Stimulated activated CD8-positive, alpha-beta memory T cell treated with anti-CD3 and anti-CD28 coated beads, Interleukin-7, amount 100 ng/mL, for 1 hour (primary cell): ENCODE measurements around the gene C17orf67.

Source experiments
- DNase-seq, 2 donors: peaks; one replicate each; pipeline ENCODE4 v3.0.0-alpha.2; 2020; ENCODE audit warnings: low read depth in 2 of 2

The C17orf67 gene

DNA sequence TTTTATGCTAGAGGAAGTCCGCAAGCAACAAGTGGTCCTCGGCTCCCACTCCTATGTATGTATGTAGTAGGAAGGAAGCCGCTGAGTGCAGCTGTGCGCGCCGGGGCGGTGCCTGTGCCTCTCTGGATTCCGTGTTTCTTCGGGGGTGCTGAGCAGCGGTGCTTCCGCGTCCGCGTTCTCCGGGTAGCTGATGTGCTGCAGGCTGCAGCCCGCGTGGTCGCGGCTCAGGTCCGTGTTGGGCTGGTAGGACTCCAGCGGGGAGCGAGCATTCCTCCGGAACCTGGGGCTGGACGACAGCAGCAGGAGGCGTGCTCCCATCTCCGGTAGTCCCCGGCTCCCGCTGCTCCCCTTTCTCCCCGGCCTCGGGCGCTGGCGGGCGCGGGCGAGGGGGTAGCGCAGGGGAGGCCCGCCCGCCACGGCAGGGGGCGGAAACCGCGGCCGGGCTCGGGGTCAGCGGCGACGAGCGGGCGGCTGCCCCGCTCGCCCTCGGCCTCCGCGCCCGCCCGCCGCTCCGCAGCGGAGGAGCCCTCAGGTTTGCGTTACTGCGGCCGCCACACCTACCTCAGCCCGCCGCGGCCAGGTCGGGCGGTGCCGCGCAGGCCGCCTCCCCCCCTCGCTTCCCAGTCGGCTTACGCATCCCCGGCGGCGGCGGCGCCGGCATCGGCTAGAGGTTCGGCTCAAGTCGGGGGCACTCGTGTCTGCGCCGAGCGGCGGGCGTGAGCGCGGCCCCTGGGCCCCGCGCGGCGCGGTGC lies 487 bp downstream of the C17orf67 start:
- peak; percentile 40 to 45 for DNase-seq

- no peak for DNase-seq
Measured at GRCh38 chr17:56832446-56832845, 1.3 kb downstream of the C17orf67 start.

DNA sequence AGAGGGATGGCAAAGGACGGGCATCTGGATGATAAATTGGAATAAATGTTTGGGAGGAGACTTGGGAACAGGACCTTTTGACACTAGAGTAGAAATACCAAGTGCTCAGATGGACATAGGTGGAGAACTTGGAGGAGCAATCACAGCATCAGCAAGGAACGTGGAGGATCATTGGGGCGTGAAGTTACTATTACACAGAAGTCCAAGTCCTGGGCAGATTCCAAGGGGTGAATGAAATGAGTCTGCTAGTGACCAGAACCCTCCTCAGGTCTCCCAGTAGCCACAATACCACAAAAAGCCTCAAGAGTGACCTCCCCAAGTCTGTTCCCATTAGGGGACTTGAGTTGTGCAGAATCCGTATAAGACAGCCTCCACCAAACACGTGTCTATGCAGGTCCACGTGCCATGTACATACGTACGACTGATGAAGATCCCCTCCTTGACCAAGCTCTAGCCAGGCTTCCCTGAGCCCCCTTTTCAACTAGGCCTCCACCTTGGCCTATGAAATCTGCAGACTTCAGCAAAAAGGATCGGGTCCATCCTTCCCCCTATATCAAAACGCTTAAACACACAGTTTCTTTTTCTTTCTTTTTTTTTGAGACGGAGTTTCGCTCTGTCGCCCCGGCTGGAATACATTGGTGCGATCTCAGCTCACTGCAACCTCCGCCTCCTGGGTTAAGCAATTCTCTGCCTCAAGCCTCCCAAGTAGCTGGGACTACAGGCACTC lies 2.2 kb downstream of the C17orf67 start:
- no peak for DNase-seq

- DNase-seq = no peak
Measured at GRCh38 chr17:56830726-56831368, 2.9 kb downstream of the C17orf67 start.

DNA sequence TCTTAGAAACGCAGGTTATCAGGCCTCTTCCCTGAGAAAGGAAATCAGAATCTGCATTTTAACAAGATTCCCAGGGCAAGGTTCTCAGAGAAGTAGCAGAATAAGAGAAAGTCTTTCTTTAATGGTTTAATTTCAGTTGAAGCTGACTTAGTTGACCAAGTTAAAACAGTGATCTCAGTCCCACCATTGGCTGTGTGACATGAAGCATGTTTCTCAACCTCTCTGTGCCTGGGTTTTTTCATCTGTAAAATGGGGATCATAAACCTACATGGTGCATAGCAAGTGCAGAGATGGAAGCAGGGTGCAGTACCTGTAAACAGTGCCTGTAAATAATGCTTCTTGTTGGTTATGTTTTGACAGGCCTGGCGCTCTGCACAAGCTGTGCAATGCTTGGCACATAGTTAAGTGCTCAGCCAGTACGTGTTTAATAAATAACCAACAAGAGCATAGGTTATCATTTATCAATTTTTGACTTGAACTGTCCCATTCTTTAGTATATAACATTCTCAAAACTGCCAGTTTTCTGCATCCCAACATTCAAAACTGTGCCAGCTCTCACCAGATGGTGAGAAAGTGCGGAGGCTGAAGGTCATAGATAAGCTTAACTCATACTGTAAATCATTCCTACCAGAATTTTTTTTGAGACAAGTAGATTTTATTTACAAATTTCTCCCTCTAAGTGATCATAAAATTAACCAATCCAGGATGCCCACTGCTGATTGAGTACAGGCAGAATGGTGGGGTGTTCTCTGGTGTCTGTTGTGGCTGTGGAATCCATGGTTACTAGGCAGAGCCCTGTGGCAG lies 6.9 kb downstream of the C17orf67 start:
- DNase-seq = no peak

- DNase-seq = no peak
Measured at GRCh38 chr17:56824503-56824902, 9.2 kb downstream of the C17orf67 start.

DNA sequence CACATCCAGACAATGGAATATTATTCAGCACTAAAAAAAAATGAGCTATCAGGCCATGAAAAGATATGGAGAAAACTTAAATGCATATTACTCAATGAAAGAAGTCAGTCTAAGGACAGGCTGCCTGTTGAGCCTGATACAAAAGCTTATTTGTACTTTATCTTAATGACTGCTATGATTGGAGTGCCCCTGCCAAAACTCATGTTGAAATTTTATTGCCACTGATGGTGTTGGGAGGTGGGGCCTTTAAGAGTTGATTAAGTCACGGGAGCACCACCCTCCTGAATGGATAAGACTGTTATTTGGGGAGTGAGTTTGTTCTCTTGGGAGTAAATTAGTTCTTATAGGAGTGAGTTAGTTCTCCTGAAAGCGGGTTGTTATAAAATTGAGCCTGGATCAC lies 9.9 kb downstream of the C17orf67 start:
- DNase-seq = no peak

DNA sequence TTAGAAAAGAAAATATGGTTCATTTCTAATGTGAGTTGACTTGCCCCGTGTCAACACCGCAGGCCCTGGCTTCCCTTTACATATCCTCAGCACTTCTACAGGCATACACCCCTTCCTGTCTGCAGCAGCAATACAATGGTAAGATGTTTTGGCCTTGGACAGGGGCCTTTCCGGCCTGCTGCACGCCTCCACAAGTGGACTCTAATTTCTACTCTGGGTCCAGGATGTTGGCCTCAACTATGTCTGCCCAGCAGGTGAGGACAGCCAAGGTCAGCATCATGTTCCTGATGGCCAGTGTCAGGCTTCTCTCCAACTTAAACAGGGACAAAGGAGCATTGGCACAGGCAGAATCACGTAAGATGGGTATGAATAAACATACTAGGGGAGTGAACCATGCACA lies 11.0 kb downstream of the C17orf67 start:
- no peak for DNase-seq

DNA sequence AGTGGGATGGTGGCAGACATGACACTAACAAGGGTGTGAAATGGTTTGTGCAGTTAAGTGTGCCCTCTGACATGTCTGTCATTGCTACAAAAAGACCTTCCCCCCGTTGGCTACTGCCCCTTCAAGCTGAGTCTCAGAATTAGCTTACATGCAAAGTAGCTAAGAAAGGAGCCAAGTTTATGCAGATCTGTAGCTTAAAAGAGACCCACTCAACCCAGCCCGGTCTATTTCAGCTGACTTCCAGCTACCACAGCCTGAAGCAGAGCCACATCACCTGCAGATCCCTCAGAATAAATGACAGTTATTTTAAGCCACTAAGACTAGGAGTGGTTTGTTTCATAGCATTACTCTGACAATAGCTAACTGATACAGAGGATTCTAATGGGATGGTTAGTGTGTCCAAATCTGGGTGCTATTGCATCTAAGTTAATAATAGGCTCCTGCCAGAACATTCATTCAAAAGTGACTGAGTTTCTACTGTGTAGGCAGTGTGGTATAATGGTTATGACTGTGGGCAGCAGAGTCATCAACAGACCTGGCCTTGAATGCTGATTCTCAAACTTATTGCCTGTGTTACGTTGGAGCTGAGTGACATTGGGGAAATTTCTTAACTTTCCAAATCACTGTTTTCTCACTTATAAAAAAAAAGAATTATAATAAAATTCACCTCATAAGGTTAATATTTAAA lies 11.7 kb downstream of the C17orf67 start:
- DNase-seq = no peak

DNA sequence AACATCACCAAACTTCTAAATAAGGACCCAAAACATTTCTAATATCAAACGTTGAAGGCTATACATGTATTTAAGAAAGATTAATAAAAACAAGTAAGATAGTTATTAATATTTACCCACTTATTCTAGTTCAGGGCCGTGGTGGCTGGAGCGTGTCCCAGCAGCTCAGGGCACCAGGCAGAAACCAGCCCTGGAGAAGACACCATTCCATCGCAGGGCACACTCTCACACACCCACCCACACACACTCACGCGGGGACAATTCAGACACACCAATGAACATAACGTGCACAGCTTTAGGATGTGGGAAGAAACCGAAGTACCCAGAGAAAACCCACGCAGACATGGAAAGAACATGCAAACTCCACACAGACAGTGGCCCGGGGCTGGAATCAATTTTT lies 13.5 kb downstream of the C17orf67 start:
- no peak for DNase-seq

- DNase-seq = peak in 1 of 2 donors; percentile 51
Measured at GRCh38 chr17:56819431-56820145, 14.1 kb downstream of the C17orf67 start.

DNA sequence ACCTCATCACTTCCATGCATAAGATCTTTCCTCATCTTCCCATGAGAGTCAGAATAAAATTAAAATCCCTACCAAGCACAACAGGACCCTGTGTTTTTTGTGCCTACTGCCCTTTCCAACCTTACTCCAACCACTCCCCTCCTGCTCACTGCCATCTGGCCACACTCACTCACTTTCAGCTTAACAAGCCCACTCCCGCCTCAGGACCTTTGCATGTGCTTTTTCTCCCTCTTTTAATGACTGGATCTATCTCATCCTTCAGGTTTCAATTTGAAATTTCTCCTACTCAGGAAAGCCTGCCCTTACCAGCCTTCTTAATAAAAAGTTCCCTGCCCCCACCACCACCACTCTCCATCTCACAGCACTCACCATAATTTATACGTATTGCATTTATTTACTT lies 14.7 kb downstream of the C17orf67 start:
- DNase-seq = no peak

DNA sequence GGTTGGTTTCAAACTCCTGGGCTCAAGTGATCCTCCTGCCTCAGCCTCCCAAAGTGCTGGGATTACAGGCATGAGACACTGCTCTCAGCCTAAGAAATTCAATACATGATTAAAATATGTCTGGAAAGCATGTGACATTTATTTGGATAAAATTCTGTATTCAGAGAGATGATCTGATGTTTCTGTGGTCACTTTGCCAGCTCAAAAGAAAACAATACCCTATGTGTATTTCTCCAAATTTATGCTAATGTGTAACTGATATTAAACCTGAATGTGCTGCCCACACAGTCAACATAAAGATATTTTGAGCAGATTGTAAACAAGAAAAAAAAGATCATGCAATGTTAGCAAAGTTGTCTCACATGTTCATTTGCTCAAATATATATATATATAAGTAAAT lies 16.7 kb downstream of the C17orf67 start:
- no peak for DNase-seq

GRCh38 chr17:56815711-56816110 lies 18.0 kb downstream of the C17orf67 start:
- DNase-seq = no peak

DNA sequence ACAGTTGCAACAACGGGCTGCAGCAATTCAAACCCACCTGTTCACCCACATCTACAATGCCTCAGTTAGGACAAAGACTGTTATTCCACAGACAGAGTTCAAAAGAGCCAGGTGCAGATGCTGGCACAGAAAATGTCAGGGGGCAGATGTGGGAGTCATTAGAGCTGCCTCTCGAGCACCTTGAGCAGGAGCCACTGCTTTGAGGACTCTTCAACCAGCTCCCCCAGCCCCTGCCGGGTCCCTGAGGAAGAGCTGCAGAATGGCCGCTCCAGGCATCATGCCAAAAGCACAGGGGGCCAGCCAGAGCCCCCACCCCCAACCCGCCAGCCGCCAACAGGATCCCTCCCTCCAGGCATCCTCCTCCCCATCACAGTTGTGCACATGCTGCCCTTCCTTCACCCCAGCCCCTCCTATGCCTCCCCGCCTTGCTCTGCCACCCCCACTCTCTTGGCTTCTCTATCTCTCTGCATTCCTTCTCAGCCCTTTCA lies 20.8 kb downstream of the C17orf67 start:
- no peak for DNase-seq

DNA sequence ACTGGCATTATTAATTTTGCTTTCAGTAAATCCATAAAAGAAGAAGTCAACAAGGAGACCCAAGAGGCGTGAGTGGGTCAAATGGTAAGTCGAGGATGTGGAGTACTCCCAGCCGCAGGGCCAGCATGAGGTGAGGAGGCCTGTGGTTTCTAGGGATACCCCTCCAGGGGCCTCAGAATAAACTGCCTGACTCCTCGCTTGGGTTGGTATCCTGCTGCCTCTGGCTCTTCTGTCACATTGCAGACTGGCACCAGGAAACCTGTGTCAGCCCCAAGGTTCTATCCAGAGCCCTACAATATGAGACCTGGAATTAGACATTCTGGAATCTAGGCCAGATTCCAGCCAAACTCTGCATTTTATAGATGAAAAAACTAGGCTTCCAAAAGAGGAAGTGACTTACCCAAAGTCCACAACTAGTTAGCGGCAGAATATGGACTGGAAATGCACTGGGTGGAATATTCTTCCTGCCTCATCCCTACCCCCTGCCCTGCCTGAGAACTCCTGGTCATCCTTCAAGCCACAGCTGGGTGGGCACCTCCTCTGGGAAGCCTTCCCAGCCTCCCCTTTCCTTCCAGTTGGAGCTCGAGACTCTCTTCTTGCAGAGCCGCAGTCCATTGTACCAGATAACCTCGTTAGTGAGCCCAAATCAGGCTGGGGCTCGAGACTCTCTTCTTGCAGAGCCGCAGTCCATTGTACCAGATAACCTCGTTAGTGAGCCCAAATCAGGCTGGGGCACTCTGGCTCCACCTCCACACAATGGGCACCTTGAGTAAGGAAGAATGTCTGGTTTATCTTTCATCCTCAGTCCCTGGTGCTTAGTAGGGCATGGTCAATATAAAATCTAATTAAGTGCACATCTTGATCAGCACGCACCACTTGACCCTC lies 22.6 kb downstream of the C17orf67 start:
- no peak for DNase-seq

DNA sequence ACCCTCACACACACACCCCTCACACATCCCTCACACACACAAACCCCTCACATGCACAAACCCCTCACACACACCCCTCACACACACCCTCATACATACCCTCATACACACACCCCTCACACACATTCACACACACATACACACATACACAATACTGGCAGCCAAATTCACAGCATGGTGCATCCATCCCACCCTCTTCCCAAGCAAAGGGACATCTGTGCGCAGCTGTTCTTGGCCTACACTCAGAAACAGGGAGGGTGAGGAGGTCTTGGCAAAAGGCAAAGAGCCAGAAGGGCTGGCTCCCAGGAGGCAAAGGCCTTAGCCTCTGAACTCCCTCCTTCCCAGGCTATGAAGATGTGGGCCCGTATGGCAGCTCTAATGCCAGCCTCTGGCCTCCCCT lies 23.4 kb downstream of the C17orf67 start:
- no peak for DNase-seq

DNA sequence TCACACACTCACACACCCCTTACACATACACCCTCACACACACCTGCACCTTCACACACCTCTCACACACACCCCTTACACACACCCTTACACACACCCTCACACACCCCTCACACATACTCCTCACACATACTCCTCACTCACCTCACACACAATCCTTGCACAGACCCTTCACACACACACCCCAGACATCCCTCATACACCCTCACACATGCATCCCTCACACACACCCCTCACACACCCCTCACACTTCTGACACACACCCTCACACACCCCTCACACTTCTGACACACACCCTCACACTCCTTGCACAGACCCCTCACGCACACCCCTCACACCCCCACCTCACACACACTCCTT lies 23.9 kb downstream of the C17orf67 start:
- no peak for DNase-seq

- DNase-seq = no peak
Measured at GRCh38 chr17:56809106-56809819, 24.5 kb downstream of the C17orf67 start.
